Panc1 (cell line): ENCODE measurements around the gene ACOXL.

Experiments used
- CTCF ChIP-seq: fragments of 450-650 bp; IDR thresholded peaks from 2 replicates; pipeline ENCODE4 v1.5.1; 2017; ENCODE audit warnings: mild to moderate bottlenecking
- POLR2AphosphoS5 ChIP-seq: IDR thresholded peaks from 2 replicates; pipeline ENCODE4 v1.6.1; 2012; ENCODE audit warnings: mild to moderate bottlenecking, low read depth, low read length, moderate library complexity
- REST ChIP-seq, 2 experiments: IDR thresholded peaks; 2 replicates each; pipeline ENCODE4 v1.6.1; 2011 to 2012; ENCODE audit warnings: low read depth in 2 of 2, control low read depth in 1 of 2, low read length in 1 of 2, mild to moderate bottlenecking in 1 of 2, moderate library complexity in 1 of 2; ENCODE audit not compliant: insufficient read depth in 1 of 2

DNA sequence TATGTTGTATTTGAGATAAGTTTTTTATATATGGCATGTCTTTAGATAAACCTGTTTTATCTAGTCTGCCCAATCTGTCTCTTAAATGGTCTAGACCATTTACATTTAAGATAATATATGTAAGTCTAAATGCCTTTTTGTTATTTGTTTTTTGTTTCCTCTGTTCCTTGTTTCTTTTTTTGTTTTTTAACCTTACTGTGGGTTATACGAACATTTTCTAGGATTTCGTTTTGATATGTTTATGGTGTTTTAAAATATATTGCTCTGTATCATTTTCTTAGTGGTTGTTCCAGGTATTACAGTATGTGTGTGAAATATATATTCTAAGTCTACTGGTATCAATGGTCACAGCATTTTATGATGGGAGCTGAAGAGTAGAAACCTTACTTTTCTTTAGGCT lies 401.7 kb downstream of the ACOXL start:
- no peak for TF ChIP-seq CTCF
- no peak for TF ChIP-seq REST (IDR thresholded peaks at IDR 0.05; ENCODE audit: insufficient read depth in 1 of 2, low read depth in 2 of 2, low read length in 1 of 2)
- no peak for TF ChIP-seq POLR2AphosphoS5
